ENCODE measurements around the gene STYX. TPM values are rescaled to one million over a fixed set of nuclear protein-coding genes. Genes with fewer than 3 reads are reported as not detected.

Gene STYX
- total RNA-seq, 1 experiment from 2014 or later: 24.0 TPM

- Histone ChIP-seq H3K79me1 (ENCODE audit: insufficient read depth, low read depth, low read length, poor library complexity, severe bottlenecking) (no peaks in the 10 kb centered on the region), H3K56ac (ENCODE audit: insufficient read length, low read depth, low read length) (no peak overlapping the region), H2BK12ac (ENCODE audit: insufficient read length, low read depth, low read length) (no peak overlapping the region), H4K91ac (ENCODE audit: insufficient read length, low read depth, low read length) (no peak overlapping the region), H3K9ac (ENCODE audit: extremely low read depth, insufficient read length, low read length) (no peak overlapping the region), H3K4ac (ENCODE audit: low read depth, low read length) (no peak overlapping the region), H2AK5ac (ENCODE audit: insufficient read length, low read length) (no peak overlapping the region), H4K8ac (replicated peaks; ENCODE audit: insufficient read length, low read depth, low read length) (no peak overlapping the region), H3K4me1 (ENCODE audit: insufficient read depth, low read length) (no peaks in the 10 kb centered on the region), H3K9me3 (ENCODE audit: control insufficient read depth, low read depth, low read length) (no peaks in the 10 kb centered on the region), H3K14ac (ENCODE audit: insufficient read depth, low read length) (no peak overlapping the region), H2AFZ (ENCODE audit: low read length) (no peak overlapping the region), H3K23me2 (ENCODE audit: insufficient read length, low read depth, low read length, poor library complexity, severe bottlenecking) (no peaks in the 10 kb centered on the region), H3K4me2 (ENCODE audit: insufficient read depth, insufficient read length, low read length) (no peak overlapping the region), H3K27me3 (ENCODE audit: insufficient read depth, low read length) (no peaks in the 10 kb centered on the region), H2BK5ac (ENCODE audit: insufficient read length, low read length) (no peak overlapping the region), H3K79me2 (ENCODE audit: insufficient read depth, low read length) (no peaks in the 10 kb centered on the region), H3K23ac (ENCODE audit: insufficient read length, low read depth, low read length) (no peak overlapping the region), H2BK15ac (ENCODE audit: low read depth, low read length) (no peak overlapping the region), H3K27ac (ENCODE audit: insufficient read length, low read depth, low read length) (no peak overlapping the region), H2BK120ac (ENCODE audit: low read depth, low read length, poor library complexity, severe bottlenecking) (no peak overlapping the region), H3K18ac (ENCODE audit: insufficient read length, low read depth, low read length) (no peak overlapping the region), H4K20me1 (ENCODE audit: control insufficient read depth, insufficient read depth, insufficient read length) (no peaks in the 10 kb centered on the region), H4K5ac (ENCODE audit: insufficient read length, low read depth, low read length) (no peak overlapping the region), H2BK20ac (ENCODE audit: low read depth, low read length, poor library complexity, severe bottlenecking) (no peak overlapping the region), H3T11ph (ENCODE audit: low read length) (no peak overlapping the region)
- Mint-ChIP-seq H3K9me3 (no peaks in the 10 kb centered on the region), H3K27ac (no peak overlapping the region), H3K36me3 (ENCODE audit: insufficient read depth in 1 of 3, low read depth in 3 of 3) (peaks cover 0 to under 1% (median 0%) of the 10 kb centered on the region in 3 experiments; a peak in 1 of 7 replicates), H3K27me3 (ENCODE audit: low read depth) (no peaks in the 10 kb centered on the region; the same call in none of the 2 replicates), H3K4me3 (no peak overlapping the region), H3K4me1 (peaks cover 0 to under 1% of the 10 kb centered on the region in 2 experiments; a peak in 2 of 4 replicates)
- no CpG with 5 or more reads among the region's 3 CpGs for WGBS (ENCODE audit: extremely low coverage, insufficient read length, low lambda C conversion rate)
- no peak for DNase-seq
- no peak for TF ChIP-seq CTCF (conservative IDR thresholded peaks at IDR 0.05)
Measured at GRCh38 chr14:52701223-52701622, 28.7 kb upstream of the STYX start.

Measured in H9 (cell line).